Peyer's patch (tissue), 4 donors: Measurements from ENCODE around the gene KCND2. TPM values are rescaled to one million over a fixed set of nuclear protein-coding genes. Genes with fewer than 3 reads are reported as not detected.

Source experiments
- DNase-seq, 3 donors: peaks; one replicate each; pipeline ENCODE4 v3.0.0-alpha.2; 2017 to 2019
- H3K27ac ChIP-seq, 4 donors: fragments of 200-600 bp; sonication (generic); one replicate each; pipeline ENCODE4 v1.5.1; 2016 to 2019
- H3K27me3 ChIP-seq, 2 donors: fragments of 200-600 bp; sonication (generic); one replicate each; pipeline ENCODE4 v1.5.1; 2019
- H3K36me3 ChIP-seq, 3 donors: fragments of 200-600 bp; sonication (generic); one replicate each; pipeline ENCODE4 v1.5.1; 2016 to 2019
- H3K4me1 ChIP-seq, 4 donors: fragments of 200-600 bp; sonication (generic); one replicate each; pipeline ENCODE4 v1.5.1; 2016 to 2019
- H3K4me3 ChIP-seq, 4 donors: fragments of 200-600 bp; sonication (generic); 1 replicate in 3 of 4; 2 replicates in 1 of 4; pipeline ENCODE4 v1.5.1; 2016 to 2019; ENCODE audit warnings: mild to moderate bottlenecking in 1 of 4
- H3K9me3 ChIP-seq, 4 donors: fragments of 200-600 bp; sonication (generic); one replicate each; pipeline ENCODE4 v1.5.1; 2016 to 2019; ENCODE audit warnings: mild to moderate bottlenecking in 1 of 4
- POLR2A ChIP-seq, 2 donors: fragments of 450-650 bp; IDR thresholded peaks; one replicate each; pipeline ENCODE4 v1.5.1; 2017; ENCODE audit warnings: antibody characterized with exemption in 2 of 2, mild to moderate bottlenecking in 2 of 2, moderate library complexity in 2 of 2
- total RNA-seq, 4 donors: library from RNA; depleted of rRNA; stranded (reverse); fragments of >200 nt; gene quantifications; one replicate each; pipeline ENCODE4 v1.1.0, GENCODE V29; 2016
- TF ChIP-seq, protein P1 (sequence below), 6 experiments: fragments of 450-650 bp in 4 of 6; fragments of 200-600 bp in 2 of 6; sonication (generic) in 1 of 6; IDR thresholded peaks; one replicate each; pipeline ENCODE4 v1.5.1; 2017 to 2019; ENCODE audit warnings: antibody characterized with exemption in 6 of 6, mild to moderate bottlenecking in 3 of 6, moderate library complexity in 1 of 6

Gene KCND2
- total RNA-seq, 4 donors from 2014 or later, result 0.54 TPM; not detected in 3

DNA sequence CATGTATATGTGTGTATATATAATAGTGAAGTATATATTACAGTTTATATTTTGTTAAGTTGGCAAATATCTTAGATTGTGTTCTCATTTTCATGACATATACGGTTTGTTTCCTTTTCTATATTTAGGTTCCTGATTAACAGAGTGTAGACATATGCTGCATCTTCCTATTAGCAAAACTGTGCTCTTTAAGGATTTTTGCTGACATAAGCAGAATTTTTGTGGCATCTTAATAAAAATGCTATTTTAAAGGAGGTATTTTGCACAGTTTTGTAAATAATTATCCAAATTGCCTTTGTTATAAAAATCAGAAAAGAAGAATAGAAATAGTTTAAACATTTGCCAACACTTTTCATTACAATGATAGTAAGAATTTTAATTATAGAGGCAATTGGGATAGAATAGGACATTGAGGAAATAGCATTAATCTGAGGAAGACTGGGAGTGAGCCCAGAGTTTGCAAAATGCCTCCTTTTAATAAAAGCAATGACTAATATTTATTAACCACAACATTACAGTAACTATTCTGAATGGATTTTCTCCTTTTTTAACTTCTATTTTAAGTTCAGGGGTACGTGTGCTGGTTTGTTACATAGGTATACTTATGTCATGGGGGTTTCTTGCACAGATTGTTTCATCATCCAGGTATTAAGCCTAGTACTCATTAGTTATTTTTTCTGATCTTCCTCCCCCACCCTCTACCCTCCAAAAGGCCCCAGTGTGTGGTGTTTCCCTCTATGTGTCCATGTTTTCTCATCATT lies 38.2 kb downstream of the KCND2 start:
- Histone ChIP-seq H3K27me3 (no peaks in the 10 kb centered on the region), H3K4me3 (no peak overlapping the region), H3K36me3 (no peaks in the 10 kb centered on the region), H3K4me1 (no peaks in the 10 kb centered on the region), H3K27ac (no peak overlapping the region), H3K9me3 (no peaks in the 10 kb centered on the region)
- no peak for DNase-seq
- no peak for TF ChIP-seq POLR2A (IDR thresholded peaks at IDR 0.05)
- TF ChIP-seq, protein P1, sequence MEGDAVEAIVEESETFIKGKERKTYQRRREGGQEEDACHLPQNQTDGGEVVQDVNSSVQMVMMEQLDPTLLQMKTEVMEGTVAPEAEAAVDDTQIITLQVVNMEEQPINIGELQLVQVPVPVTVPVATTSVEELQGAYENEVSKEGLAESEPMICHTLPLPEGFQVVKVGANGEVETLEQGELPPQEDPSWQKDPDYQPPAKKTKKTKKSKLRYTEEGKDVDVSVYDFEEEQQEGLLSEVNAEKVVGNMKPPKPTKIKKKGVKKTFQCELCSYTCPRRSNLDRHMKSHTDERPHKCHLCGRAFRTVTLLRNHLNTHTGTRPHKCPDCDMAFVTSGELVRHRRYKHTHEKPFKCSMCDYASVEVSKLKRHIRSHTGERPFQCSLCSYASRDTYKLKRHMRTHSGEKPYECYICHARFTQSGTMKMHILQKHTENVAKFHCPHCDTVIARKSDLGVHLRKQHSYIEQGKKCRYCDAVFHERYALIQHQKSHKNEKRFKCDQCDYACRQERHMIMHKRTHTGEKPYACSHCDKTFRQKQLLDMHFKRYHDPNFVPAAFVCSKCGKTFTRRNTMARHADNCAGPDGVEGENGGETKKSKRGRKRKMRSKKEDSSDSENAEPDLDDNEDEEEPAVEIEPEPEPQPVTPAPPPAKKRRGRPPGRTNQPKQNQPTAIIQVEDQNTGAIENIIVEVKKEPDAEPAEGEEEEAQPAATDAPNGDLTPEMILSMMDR (IDR thresholded peaks at IDR 0.05), result no peak

DNA sequence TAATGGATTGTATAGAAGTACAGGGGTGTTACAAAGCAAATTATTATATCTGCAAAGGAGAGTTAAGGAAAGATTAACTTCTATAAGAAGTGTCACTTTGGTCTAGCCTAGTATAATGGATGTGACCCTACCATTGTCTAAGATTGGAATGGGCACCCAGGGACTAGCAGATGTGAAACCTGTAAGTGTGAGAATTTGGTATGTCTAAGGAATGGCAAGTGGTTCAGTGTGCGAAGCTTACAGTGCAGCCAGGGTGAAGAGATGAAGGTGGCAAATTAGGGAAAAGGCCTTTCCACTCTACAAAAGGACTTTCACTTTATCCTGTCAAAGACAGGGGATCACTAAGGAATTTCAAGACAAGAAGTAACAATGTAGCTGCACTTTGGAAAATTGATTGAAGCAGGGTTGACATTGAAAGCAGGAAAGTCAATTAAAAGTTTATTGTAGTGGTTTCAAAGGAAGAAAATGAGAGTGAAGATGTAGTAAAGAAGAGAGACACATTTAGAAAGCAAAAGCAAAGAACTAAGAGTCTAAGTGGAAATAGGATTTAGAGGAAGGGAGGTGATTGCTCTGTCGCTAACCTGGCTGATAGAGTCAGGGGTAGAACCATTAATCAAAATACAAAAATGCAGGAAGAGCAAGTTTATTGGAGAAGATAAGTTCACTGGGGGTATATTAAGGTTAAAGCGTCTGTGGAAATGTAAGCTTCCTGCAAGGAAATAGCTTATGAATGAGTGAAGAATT lies 47.4 kb downstream of the KCND2 start:
- Histone ChIP-seq H3K4me3 (no peak overlapping the region), H3K27ac (no peak overlapping the region), H3K4me1 (no peaks in the 10 kb centered on the region), H3K27me3 (no peaks in the 10 kb centered on the region), H3K36me3 (no peaks in the 10 kb centered on the region), H3K9me3 (no peaks in the 10 kb centered on the region)
- no peak for TF ChIP-seq POLR2A (IDR thresholded peaks at IDR 0.05)
- TF ChIP-seq, protein P1 (IDR thresholded peaks at IDR 0.05), result no peak
- no peak for DNase-seq

DNA sequence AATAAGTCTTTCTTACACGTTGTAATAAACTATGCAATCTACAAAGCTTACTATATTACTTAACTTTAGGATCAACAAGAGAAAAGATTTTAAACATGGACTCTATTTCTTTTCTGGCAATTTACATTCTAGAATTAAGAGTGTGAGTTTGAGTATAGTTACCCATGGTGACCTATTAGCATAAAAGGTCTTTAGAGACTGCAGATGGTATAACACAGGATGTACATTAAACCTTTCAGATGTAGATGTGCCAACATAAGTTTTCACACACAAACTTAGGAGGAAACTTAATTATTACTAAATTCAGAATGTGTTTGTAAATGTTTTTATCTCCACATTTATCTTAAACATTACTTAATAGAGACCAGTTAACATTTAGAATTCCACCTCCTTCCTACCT lies 54.1 kb downstream of the KCND2 start:
- Histone ChIP-seq H3K27ac (no peak overlapping the region), H3K36me3 (no peaks in the 10 kb centered on the region), H3K27me3 (no peaks in the 10 kb centered on the region), H3K4me1 (no peaks in the 10 kb centered on the region), H3K4me3 (no peak overlapping the region), H3K9me3 (no peaks in the 10 kb centered on the region)
- TF ChIP-seq, protein P1 (IDR thresholded peaks at IDR 0.05), result no peak
- no peak for TF ChIP-seq POLR2A (IDR thresholded peaks at IDR 0.05)
- no peak for DNase-seq

DNA sequence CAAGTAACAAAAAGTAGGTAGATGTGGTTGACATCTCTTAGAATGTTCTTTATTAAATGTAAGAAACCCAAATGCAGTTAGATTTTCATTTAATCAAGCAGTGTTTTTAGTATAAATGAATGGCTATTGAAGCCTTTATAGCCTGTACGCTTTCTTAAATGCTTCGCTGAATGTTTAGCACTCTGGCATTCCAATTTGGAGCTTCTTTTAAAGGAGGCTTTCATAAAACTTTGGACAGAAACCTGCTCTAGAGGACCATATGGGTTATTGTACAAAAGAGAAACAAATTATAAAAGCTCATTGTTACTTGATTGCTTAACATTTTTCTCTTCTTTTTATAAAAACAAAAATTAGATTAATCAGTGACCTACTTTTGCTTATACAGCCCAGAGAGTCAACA lies 59.5 kb downstream of the KCND2 start:
- H3K4me1 ChIP-seq, result no peaks in the 10 kb centered on the region
- TF ChIP-seq POLR2A (IDR thresholded peaks at IDR 0.05), result no peak
- TF ChIP-seq, protein P1 (IDR thresholded peaks at IDR 0.05), result no peak
- DNase-seq, result no peak

DNA sequence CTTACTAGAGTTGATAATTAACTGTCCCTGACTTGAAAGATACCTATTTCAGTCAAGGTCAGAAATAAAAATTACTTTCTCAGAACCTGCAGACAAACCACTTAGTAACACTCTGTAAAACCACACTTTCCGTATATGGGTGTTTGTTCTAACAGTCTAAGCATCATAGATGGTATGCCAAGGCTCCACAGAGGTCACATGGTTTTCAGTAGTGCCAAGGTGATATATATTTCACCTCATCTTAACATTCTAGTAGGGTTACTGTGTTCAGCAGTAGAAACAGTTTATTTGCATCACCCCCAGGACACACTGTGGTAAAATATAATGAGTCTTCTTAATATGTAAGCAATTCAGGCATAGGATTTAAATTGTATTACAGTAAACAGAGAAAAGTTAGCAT lies 61.5 kb downstream of the KCND2 start:
- Histone ChIP-seq H3K4me3 (no peak overlapping the region), H3K4me1 (no peaks in the 10 kb centered on the region)
- TF ChIP-seq POLR2A (IDR thresholded peaks at IDR 0.05), result no peak
- TF ChIP-seq, protein P1 (IDR thresholded peaks at IDR 0.05), result no peak

More for the DNA sequence above, 59.5 kb downstream of the KCND2 start:
- no peaks in the 10 kb centered on the region for H3K9me3 ChIP-seq
- no peaks in the 10 kb centered on the region for H3K36me3 ChIP-seq
- no peaks in the 10 kb centered on the region for H3K27me3 ChIP-seq
- no peak overlapping the region for H3K4me3 ChIP-seq
- H3K27ac ChIP-seq, result no peak overlapping the region

More for the DNA sequence above, 61.5 kb downstream of the KCND2 start:
- DNase-seq, result no peak
- no peak overlapping the region for H3K27ac ChIP-seq
- H3K27me3 ChIP-seq, result no peaks in the 10 kb centered on the region
- H3K36me3 ChIP-seq, result no peaks in the 10 kb centered on the region
- no peaks in the 10 kb centered on the region for H3K9me3 ChIP-seq
